HEK293 (cell line): ENCODE results near the gene HSCB.

Source experiments
- CTCF ChIA-PET: fragments of 350-600 bp; formaldehyde crosslinking; extraction: SDS; loops from one replicate; lab custom pipeline; 2021; ENCODE audit warnings: antibody characterized with exemption; lab: Yijun Ruan, JAX
- POLR2A ChIA-PET: fragments of 300-600 bp; formaldehyde crosslinking; extraction: SDS; loops from one replicate; lab custom pipeline; 2020; ENCODE audit warnings: antibody characterized with exemption, inconsistent platforms; lab: Yijun Ruan, JAX
- H3K27ac ChIP-seq: fragments of 200-500 bp; sonication (Bioruptor generic); 2 replicates; pipeline ENCODE4 v1.5.1; 2014; ENCODE audit warnings: low read depth, low read length, control low read depth, inconsistent platforms; ENCODE audit errors: extremely low read depth
- H3K36me3 ChIP-seq, 2 experiments: fragments of 200-500 bp in 1 of 2; sonication (Bioruptor generic) in 1 of 2; 1 replicate in 1 of 2; 2 replicates in 1 of 2; pipeline ENCODE4 v1.5.1; 2014 to 2017; ENCODE audit warnings: inconsistent platforms in 2 of 2, low read length in 2 of 2; ENCODE audit not compliant: control insufficient read depth in 2 of 2, insufficient read depth in 1 of 2
- H3K4me1 ChIP-seq: fragments of 200-500 bp; sonication (Bioruptor generic); 2 replicates; pipeline ENCODE4 v1.5.1; 2014; ENCODE audit warnings: mild to moderate bottlenecking, low read length, inconsistent platforms; ENCODE audit not compliant: control insufficient read depth, insufficient read depth
- H3K4me3 ChIP-seq: 2 replicates; pipeline ENCODE4 v1.5.1; 2011; ENCODE audit warnings: low read depth, mild to moderate bottlenecking, control low read depth, low read length, moderate library complexity
- H3K9me3 ChIP-seq: fragments of 200-500 bp; sonication (Bioruptor generic); 2 replicates; pipeline ENCODE4 v1.5.1; 2014; ENCODE audit warnings: low read depth, low read length, inconsistent platforms; ENCODE audit not compliant: control insufficient read depth, insufficient read depth
- GLI2 ChIP-seq: fragments of 450-650 bp; formaldehyde crosslinking; IDR thresholded peaks from 2 replicates; pipeline ENCODE4; 2017; ENCODE audit warnings: missing biosample characterization, missing genetic modification characterization, low read depth, borderline replicate concordance
- HOXD13 ChIP-seq: sonication (generic); formaldehyde crosslinking; IDR thresholded peaks from 2 replicates; pipeline ENCODE4 v1.8.0; 2022; ENCODE audit warnings: missing genetic modification reagents, borderline replicate concordance
- KLF7 ChIP-seq: fragments of 450-650 bp; formaldehyde crosslinking; IDR thresholded peaks from 2 replicates; pipeline ENCODE4 v1.5.1; 2016; ENCODE audit warnings: missing biosample characterization, missing genetic modification characterization, borderline replicate concordance
- ZBTB7A ChIP-seq: fragments of 450-650 bp; formaldehyde crosslinking; IDR thresholded peaks from 2 replicates; pipeline ENCODE4 v1.5.1; 2016; ENCODE audit warnings: low read depth, missing biosample characterization, missing genetic modification characterization
- ZNF169 ChIP-seq: fragments of 450-650 bp; formaldehyde crosslinking; IDR thresholded peaks from 2 replicates; pipeline ENCODE4 v1.5.1; 2016; ENCODE audit warnings: missing biosample characterization, missing genetic modification characterization
- ZNF175 ChIP-seq: fragments of 450-650 bp; formaldehyde crosslinking; IDR thresholded peaks from 2 replicates; pipeline ENCODE4 v1.5.1; 2016; ENCODE audit warnings: missing biosample characterization, missing genetic modification characterization
- ZNF239 ChIP-seq: fragments of 450-650 bp; formaldehyde crosslinking; IDR thresholded peaks from 2 replicates; pipeline ENCODE4 v1.5.1; 2016; ENCODE audit warnings: missing biosample characterization, missing genetic modification characterization
- ZNF248 ChIP-seq: fragments of 450-650 bp; formaldehyde crosslinking; IDR thresholded peaks from 2 replicates; pipeline ENCODE4 v1.5.1; 2017; ENCODE audit warnings: missing biosample characterization, missing genetic modification characterization
- ZNF292 ChIP-seq: fragments of 450-650 bp; formaldehyde crosslinking; IDR thresholded peaks from 2 replicates; pipeline ENCODE4 v1.5.1; 2016; ENCODE audit warnings: low read depth, missing biosample characterization, missing genetic modification characterization, borderline replicate concordance
- ZNF302 ChIP-seq: fragments of 450-650 bp; formaldehyde crosslinking; IDR thresholded peaks from 2 replicates; pipeline ENCODE4 v1.5.1; 2016; ENCODE audit warnings: missing biosample characterization, missing genetic modification characterization, low read depth
- ZNF341 ChIP-seq: fragments of 450-650 bp; formaldehyde crosslinking; IDR thresholded peaks from 2 replicates; pipeline ENCODE4; 2016; ENCODE audit warnings: low read depth, missing biosample characterization, missing genetic modification characterization
- ZNF629 ChIP-seq: fragments of 450-650 bp; formaldehyde crosslinking; IDR thresholded peaks from 2 replicates; pipeline ENCODE4 v1.5.1; 2017; ENCODE audit warnings: missing biosample characterization, missing genetic modification characterization
- ZNF791 ChIP-seq: fragments of 450-650 bp; formaldehyde crosslinking; IDR thresholded peaks from 2 replicates; pipeline ENCODE4 v1.5.1; 2016; ENCODE audit warnings: missing biosample characterization, missing genetic modification characterization
- TF ChIP-seq, protein P1 (sequence below): fragments of 450-650 bp; formaldehyde crosslinking; IDR thresholded peaks from 2 replicates; pipeline ENCODE4 v1.5.1; 2016; ENCODE audit warnings: missing biosample characterization, missing genetic modification characterization
- TF ChIP-seq, protein P2 (sequence below): fragments of 450-650 bp; formaldehyde crosslinking; conservative IDR thresholded peaks from 2 replicates; pipeline ENCODE4 v1.5.1; 2016; ENCODE audit warnings: low read depth, missing biosample characterization, missing genetic modification characterization
- TF ChIP-seq, protein P3 (sequence below): fragments of 450-650 bp; formaldehyde crosslinking; IDR thresholded peaks from 2 replicates; pipeline ENCODE4 v1.5.1; 2016; ENCODE audit warnings: missing biosample characterization, missing genetic modification characterization
- TF ChIP-seq, protein P4 (sequence below): fragments of 450-650 bp; formaldehyde crosslinking; IDR thresholded peaks from 2 replicates; pipeline ENCODE4 v1.5.1; 2016; ENCODE audit warnings: missing biosample characterization, missing genetic modification characterization
- TF ChIP-seq, protein P5 (sequence below): fragments of 450-650 bp; formaldehyde crosslinking; IDR thresholded peaks from 2 replicates; pipeline ENCODE4 v1.5.1; 2016; ENCODE audit warnings: missing biosample characterization, missing genetic modification characterization
- TF ChIP-seq, protein P6 (sequence below): fragments of 450-650 bp; formaldehyde crosslinking; IDR thresholded peaks from 2 replicates; pipeline ENCODE4 v1.5.1; 2016; ENCODE audit warnings: missing biosample characterization, missing genetic modification characterization

HSCB gene

DNA sequence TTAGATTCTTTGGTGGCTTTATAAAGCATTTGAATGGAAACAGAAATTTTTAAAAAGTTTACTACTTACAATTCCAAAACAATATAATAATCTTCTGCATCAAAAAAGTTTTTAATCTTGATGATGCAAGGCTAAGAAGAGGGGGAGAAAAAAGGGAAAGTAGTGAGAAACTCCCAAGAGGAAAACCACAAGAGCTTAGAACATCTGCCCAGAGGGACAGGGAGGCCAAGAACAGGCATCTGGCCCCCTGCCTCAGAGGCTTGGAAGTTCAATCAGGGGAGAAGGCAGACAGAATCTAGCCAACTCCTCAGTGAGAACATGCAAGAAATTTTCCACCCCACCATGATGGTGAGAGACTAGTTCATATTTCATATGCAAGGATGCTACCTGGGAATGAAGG is 38.4 kb upstream of the HSCB start:
- H3K4me3 ChIP-seq, result no peak overlapping the region
- TF ChIP-seq ZNF629 (tag by site-specific recombination) (no peak), ZBTB7A (tag by site-specific recombination) (no peak), ZNF791 (no peak), ZNF302 (no peak), KLF7 (tag by site-specific recombination) (no peak), GLI2 (tag by site-specific recombination) (no peak), ZNF239 (tag by site-specific recombination) (no peak), HOXD13 (CRISPR knock-in tag) (no peak), ZNF169 (no peak), ZNF248 (tag by site-specific recombination) (no peak), ZNF175 (tag by site-specific recombination) (no peak), ZNF341 (no peak), ZNF292 (tag by site-specific recombination) (no peak)
- TF ChIP-seq, protein P1, sequence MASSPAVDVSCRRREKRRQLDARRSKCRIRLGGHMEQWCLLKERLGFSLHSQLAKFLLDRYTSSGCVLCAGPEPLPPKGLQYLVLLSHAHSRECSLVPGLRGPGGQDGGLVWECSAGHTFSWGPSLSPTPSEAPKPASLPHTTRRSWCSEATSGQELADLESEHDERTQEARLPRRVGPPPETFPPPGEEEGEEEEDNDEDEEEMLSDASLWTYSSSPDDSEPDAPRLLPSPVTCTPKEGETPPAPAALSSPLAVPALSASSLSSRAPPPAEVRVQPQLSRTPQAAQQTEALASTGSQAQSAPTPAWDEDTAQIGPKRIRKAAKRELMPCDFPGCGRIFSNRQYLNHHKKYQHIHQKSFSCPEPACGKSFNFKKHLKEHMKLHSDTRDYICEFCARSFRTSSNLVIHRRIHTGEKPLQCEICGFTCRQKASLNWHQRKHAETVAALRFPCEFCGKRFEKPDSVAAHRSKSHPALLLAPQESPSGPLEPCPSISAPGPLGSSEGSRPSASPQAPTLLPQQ (tag by site-specific recombination), result no peak
- TF ChIP-seq, protein P2, sequence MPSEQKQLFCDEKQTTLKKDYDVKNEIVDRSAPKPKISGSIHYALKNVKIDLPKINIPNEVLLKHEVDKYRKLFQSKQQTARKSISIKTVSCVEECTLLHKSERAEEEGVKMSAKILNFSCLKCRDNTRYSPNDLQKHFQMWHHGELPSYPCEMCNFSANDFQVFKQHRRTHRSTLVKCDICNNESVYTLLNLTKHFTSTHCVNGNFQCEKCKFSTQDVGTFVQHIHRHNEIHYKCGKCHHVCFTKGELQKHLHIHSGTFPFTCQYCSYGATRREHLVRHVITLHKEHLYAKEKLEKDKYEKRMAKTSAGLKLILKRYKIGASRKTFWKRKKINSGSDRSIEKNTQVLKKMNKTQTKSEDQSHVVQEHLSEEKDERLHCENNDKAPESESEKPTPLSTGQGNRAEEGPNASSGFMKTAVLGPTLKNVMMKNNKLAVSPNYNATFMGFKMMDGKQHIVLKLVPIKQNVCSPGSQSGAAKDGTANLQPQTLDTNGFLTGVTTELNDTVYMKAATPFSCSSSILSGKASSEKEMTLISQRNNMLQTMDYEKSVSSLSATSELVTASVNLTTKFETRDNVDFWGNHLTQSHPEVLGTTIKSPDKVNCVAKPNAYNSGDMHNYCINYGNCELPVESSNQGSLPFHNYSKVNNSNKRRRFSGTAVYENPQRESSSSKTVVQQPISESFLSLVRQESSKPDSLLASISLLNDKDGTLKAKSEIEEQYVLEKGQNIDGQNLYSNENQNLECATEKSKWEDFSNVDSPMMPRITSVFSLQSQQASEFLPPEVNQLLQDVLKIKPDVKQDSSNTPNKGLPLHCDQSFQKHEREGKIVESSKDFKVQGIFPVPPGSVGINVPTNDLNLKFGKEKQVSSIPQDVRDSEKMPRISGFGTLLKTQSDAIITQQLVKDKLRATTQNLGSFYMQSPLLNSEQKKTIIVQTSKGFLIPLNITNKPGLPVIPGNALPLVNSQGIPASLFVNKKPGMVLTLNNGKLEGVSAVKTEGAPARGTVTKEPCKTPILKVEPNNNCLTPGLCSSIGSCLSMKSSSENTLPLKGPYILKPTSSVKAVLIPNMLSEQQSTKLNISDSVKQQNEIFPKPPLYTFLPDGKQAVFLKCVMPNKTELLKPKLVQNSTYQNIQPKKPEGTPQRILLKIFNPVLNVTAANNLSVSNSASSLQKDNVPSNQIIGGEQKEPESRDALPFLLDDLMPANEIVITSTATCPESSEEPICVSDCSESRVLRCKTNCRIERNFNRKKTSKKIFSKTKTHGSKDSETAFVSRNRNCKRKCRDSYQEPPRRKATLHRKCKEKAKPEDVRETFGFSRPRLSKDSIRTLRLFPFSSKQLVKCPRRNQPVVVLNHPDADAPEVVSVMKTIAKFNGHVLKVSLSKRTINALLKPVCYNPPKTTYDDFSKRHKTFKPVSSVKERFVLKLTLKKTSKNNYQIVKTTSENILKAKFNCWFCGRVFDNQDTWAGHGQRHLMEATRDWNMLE, result no peak
- TF ChIP-seq, protein P3, sequence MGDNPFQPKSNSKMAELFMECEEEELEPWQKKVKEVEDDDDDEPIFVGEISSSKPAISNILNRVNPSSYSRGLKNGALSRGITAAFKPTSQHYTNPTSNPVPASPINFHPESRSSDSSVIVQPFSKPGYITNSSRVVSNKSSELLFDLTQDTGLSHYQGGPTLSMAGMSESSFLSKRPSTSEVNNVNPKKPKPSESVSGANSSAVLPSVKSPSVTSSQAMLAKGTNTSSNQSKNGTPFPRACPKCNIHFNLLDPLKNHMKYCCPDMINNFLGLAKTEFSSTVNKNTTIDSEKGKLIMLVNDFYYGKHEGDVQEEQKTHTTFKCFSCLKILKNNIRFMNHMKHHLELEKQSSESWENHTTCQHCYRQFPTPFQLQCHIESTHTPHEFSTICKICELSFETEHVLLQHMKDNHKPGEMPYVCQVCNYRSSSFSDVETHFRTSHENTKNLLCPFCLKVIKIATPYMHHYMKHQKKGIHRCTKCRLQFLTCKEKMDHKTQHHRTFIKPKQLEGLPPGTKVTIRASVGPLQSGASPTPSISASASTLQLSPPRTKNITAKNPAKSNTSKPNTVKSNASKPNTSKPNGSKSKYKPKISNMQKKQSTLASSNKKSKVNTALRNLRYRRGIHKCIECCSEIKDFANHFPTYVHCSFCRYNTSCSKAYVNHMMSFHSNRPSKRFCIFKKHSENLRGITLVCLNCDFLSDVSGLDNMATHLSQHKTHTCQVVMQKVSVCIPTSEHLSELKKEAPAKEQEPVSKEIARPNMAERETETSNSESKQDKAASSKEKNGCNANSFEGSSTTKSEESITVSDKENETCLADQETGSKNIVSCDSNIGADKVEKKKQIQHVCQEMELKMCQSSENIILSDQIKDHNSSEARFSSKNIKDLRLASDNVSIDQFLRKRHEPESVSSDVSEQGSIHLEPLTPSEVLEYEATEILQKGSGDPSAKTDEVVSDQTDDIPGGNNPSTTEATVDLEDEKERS (tag by site-specific recombination), result no peak
- TF ChIP-seq, protein P4, sequence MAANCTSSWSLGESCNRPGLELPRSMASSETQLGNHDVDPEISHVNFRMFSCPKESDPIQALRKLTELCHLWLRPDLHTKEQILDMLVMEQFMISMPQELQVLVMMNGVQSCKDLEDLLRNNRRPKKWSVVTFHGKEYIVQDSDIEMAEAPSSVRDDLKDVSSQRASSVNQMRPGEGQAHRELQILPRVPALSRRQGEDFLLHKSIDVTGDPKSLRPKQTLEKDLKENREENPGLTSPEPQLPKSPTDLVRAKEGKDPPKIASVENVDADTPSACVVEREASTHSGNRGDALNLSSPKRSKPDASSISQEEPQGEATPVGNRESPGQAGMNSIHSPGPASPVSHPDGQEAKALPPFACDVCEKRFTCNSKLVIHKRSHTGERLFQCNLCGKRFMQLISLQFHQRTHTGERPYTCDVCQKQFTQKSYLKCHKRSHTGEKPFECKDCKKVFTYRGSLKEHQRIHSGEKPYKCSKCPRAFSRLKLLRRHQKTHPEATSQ, result no peak
- TF ChIP-seq, protein P5, sequence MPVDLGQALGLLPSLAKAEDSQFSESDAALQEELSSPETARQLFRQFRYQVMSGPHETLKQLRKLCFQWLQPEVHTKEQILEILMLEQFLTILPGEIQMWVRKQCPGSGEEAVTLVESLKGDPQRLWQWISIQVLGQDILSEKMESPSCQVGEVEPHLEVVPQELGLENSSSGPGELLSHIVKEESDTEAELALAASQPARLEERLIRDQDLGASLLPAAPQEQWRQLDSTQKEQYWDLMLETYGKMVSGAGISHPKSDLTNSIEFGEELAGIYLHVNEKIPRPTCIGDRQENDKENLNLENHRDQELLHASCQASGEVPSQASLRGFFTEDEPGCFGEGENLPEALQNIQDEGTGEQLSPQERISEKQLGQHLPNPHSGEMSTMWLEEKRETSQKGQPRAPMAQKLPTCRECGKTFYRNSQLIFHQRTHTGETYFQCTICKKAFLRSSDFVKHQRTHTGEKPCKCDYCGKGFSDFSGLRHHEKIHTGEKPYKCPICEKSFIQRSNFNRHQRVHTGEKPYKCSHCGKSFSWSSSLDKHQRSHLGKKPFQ (tag by site-specific recombination), result no peak
- TF ChIP-seq, protein P6, sequence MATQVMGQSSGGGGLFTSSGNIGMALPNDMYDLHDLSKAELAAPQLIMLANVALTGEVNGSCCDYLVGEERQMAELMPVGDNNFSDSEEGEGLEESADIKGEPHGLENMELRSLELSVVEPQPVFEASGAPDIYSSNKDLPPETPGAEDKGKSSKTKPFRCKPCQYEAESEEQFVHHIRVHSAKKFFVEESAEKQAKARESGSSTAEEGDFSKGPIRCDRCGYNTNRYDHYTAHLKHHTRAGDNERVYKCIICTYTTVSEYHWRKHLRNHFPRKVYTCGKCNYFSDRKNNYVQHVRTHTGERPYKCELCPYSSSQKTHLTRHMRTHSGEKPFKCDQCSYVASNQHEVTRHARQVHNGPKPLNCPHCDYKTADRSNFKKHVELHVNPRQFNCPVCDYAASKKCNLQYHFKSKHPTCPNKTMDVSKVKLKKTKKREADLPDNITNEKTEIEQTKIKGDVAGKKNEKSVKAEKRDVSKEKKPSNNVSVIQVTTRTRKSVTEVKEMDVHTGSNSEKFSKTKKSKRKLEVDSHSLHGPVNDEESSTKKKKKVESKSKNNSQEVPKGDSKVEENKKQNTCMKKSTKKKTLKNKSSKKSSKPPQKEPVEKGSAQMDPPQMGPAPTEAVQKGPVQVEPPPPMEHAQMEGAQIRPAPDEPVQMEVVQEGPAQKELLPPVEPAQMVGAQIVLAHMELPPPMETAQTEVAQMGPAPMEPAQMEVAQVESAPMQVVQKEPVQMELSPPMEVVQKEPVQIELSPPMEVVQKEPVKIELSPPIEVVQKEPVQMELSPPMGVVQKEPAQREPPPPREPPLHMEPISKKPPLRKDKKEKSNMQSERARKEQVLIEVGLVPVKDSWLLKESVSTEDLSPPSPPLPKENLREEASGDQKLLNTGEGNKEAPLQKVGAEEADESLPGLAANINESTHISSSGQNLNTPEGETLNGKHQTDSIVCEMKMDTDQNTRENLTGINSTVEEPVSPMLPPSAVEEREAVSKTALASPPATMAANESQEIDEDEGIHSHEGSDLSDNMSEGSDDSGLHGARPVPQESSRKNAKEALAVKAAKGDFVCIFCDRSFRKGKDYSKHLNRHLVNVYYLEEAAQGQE (tag by site-specific recombination), result no peak
- no peaks in the 10 kb centered on the region for H3K9me3 ChIP-seq
- H3K4me1 ChIP-seq, result no peaks in the 10 kb centered on the region
- CTCF ChIA-PET, result no interaction called here
- H3K36me3 ChIP-seq, result peaks cover 13 to 62% of the 10 kb centered on the region in 2 experiments; a peak in 2 of 3 replicates
- POLR2A ChIA-PET, result no interaction called here
- no peak overlapping the region for H3K27ac ChIP-seq
